NCI-H82 treated with DMSO at 0.1 percent for 48 hours (cell line): ENCODE results near the gene MIEF2.
A peak's percentile ranks its signal among the peaks of the same experiment; 100 is the strongest.

Experiments
- DNase-seq: peaks from one replicate; lab custom pipeline; 2025; ENCODE audit not compliant: unreplicated experiment; lab: John Stamatoyannopoulos, UW

Gene MIEF2

GRCh38 chr17:18234853-18235380 is 25.5 kb upstream of the MIEF2 start:
- DNase-seq: no peak

- no peak for DNase-seq
Measured at GRCh38 chr17:18235743-18236256, 24.7 kb upstream of the MIEF2 start.

DNA sequence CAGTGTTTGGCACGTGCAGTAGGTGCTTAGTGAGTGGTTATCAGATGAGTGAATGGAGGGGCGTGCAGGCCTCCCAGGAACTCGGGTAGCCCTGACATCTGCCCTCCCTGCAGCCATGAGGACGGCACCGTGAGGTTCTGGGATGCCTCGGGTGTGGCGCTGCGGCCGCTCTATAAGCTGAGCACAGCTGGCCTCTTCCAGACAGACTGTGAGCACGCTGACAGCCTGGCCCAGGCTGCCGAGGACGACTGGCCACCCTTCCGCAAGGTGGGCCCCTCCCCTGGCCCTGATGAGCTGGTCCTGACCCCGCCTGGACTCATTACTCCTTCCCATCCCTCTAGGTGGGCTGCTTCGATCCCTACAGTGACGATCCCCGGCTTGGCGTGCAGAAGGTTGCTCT is 24.0 kb upstream of the MIEF2 start:
- DNase-seq: no peak

DNA sequence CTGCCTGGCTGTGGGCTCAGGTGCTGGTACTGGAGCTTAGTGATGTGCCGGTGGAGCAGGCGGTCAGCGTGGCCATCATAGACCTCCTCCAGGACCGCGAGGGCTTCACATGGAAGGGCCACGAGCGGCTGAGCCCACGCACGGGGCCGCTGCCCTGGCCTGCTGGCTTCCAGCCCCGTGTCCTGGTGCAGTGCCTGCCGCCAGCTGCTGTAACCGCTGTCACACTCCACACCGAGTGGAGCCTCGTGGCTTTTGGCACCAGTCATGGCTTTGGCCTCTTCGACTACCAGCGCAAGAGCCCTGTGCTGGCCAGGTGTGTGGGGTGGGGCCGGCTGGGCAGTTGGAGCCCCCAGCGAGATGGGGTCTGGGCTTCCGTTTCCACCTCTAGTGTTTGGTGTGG is 23.0 kb upstream of the MIEF2 start:
- no peak for DNase-seq

DNA sequence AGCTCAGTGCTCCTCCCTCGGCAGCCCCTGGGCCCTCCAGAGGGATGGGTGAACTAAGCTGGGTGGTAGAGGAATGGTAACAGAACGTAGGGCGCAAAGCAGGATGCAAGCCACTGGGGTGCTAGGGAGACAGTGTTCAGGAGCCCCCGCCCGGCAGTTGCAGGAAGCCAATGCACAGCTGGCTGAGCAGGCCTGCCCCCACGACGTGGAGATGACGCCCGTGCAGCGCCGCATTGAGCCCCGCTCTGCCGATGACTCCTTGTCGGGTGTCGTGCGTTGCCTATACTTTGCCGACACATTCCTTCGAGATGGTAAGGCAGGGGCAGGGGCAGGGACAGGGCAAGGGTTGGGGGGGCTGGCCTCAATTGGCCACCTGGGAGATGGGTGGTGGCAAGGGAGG is 22.2 kb upstream of the MIEF2 start:
- no peak for DNase-seq

GRCh38 chr17:18240449-18240848 is 20.0 kb upstream of the MIEF2 start:
- DNase-seq: no peak

DNA sequence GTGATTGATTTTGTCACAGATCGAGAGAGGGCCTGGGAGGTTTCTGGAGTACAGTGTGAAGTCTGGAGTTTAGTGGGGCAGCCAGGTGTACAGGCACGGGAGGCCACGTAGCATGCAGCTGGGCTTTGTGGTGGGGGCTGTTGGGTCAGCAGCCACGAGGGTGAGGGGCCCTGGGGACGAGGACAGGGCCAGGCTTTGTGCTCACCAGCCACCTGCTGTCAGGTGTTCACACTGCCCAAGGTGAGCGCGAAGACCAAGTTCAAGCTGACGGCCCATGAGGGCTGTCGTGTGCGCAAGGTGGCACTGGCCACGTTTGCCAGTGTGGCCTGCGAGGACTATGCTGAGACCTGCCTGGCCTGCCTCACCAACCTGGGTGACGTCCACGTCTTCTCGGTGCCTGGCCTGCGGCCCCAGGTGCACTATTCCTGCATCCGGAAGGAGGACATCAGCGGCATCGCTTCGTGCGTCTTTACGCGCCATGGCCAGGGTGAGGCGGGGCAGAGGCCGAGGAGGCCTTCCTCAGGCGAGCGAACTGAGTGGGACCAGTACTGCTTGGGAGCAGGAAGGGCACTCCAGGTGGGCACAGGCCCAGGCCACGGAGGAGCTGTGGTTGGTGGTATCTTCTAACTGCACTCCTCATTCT is 19.1 kb upstream of the MIEF2 start:
- no peak for DNase-seq

DNA sequence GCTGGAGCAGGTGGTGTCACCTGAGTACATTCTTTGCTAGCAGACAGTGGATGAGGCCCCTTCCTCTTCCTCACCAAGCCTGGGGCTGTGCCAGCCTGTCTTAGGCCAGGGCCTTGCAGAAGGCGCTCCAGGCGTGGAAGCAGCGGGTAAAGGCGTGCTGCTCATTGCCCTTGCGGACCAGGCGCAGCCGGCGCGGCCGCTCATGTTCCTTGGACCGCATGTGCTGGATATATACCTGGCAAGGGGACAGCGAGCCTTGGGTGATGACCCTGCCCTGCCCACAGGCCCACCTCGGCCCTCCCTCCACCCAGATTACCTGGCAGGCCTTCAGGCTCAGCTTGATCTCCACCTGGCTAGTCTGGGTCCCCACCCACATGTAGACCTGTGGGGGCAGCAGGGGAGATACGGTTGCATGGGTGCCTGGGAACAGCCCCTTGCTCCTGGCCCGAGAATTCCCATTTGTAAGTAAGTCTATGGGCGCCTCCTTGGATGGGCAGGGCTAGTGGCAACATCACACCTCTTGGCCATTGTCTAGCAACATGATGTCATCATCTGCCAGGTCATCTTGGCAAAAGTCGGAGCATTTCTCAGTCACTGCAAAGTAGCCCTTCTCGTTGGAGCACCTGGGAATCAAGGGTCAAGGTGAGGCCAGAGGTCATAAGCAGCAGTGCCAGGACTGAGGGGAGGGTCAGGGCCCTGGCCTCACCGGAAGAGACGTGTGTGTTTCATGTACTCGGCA is 15.3 kb upstream of the MIEF2 start:
- DNase-seq: no peak

DNA sequence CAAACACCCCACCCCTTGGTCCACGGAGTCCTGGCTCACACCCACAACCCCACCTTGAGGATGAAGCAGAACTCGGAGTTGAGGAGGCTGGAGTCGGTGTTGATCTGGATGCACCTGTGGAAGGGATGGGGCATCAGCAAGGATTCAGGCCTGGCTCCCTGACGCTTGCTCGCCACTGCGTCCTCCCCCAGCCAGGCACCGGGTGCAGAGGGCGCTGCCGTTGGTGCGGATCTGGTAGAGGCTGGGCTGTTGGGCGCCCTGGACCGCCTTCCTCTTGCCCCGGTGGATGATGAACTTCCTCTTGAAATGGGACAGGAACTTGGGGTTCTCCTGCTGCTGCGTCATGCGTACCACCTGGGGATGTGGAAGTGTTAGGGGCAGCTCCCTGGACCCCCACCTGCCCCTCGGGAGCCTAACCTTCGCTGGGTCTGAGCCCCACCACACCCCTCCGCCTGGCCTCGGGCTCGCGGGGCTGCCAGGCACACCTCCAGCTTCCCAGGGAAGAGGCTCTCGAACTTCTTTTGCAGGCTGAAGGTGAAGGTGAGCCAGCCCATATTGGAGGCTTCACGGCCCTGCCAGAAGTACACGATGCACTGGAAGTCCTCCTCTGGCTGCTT is 14.2 kb upstream of the MIEF2 start:
- DNase-seq: no peak

GRCh38 chr17:18246880-18247612 is 13.4 kb upstream of the MIEF2 start:
- DNase-seq: peak; percentile 55

- DNase-seq: no peak
Measured at GRCh38 chr17:18247613-18248001, 12.9 kb upstream of the MIEF2 start.

DNA sequence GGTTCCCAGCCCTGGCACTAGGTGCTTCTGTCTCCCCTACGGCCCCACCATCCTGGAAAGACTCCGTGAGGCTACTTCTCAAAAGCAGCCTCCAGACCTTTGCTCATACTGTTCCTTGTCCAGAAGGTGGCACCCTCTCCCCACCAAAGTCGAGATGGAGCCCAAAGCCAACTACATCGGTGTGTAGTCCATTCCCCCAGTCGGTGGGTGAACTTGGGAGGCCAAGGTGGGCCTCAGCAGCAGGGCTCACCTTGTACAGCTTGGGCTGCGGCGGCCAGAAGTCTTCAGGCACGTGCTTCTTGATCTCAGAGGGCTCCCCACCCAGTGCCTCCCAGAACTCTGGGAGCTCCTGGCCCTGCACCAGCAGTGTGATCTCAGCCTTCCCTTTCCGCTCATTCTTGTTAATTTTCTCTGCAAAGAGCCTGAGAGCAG is 12.1 kb upstream of the MIEF2 start:
- DNase-seq: peak; percentile 76

GRCh38 chr17:18248811-18249210 is 11.7 kb upstream of the MIEF2 start:
- DNase-seq: no peak

DNA sequence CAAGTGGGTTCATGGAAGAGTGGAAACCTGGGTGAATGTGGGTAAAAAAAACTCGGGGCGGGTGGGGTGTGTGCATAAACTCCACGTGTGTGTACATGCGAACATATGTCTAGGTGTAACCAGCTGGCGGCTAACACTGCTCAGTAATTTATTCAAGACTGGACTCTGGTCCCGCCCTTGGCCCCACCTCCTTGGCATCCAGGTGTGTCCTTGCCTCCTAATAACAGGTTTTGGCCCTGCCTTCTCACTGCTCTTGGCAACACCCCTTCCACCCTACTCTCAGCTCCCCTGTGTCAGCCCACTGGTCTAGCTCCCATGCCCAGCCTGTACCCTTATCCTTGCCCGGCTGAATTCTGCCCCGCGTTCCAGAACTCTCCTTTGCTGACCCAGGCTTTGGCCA is 10.2 kb upstream of the MIEF2 start:
- no peak for DNase-seq

DNA sequence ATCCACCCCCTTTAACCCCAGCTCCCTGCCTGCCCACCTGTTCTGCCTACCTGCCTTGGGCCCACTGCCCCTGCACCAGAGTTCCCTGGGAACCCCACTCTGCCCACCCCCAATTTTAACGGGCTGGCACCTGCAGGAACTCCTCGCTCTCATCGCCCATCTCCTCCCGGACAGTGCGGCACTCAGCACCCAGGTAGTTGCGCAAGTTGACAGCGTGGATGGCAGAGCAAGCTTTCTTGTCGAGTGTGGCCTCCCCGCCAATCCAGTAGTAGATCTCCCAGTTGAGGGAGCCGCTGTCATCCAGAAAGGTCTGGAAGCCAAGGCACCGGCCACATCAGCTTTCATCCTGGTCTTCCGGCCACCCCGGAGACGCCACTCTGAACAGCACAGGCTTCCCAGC is 9.8 kb upstream of the MIEF2 start:
- no peak for DNase-seq

DNA sequence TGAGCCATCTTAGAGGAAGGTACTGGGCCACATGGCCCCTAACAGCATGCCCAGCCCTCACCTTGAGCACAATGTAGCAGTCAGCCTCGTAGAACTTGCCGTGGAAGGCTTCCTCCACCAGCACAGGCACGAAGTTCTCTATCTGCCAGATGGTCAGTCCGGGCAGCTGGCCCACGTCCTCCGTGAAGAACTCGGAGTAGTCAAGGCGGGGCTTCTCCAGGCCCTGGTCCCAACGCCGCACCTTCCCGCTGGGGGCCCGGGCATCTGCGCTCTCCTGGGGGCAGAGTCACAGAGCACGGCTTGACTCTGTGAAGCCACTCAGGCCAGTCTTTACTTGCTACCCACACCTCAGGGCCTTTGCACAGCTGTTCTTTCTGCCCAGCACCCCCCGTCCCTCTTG is 9.3 kb upstream of the MIEF2 start:
- no peak for DNase-seq

GRCh38 chr17:18252160-18252559 is 8.3 kb upstream of the MIEF2 start:
- DNase-seq: no peak

DNA sequence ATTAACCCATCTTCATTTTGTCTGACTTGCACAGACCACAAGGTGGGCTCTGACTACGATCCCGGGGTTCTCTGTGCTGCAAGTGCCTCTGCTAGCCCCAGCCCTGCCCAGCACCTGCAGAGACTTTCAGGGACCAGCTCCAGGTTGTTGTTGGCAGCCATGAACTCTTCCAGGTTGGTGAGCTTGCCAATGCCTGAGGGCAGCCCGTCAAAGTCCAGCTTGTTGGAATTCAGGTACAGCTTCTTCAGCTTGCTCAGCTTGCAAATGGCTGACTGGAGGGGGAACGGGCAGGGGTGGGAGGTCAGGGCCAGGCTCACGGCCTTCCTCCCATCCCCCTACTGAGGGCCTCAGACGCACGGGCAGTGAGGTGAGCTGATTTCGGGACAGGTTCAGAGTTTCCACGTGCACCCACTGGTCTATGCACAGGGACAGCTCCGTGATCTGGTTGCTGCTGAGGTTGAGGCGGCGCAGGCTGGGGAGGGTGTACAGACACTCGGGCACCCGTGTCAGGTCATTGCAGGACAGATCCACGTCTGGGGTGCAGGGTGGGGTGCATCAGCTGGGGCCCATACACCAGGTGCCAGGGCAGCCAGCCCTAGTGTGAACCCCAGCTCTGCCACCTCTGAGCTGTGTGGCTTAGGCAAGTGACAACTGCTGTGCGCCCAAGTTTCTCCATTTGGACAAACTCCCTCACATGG is 7.1 kb upstream of the MIEF2 start:
- DNase-seq: no peak

DNA sequence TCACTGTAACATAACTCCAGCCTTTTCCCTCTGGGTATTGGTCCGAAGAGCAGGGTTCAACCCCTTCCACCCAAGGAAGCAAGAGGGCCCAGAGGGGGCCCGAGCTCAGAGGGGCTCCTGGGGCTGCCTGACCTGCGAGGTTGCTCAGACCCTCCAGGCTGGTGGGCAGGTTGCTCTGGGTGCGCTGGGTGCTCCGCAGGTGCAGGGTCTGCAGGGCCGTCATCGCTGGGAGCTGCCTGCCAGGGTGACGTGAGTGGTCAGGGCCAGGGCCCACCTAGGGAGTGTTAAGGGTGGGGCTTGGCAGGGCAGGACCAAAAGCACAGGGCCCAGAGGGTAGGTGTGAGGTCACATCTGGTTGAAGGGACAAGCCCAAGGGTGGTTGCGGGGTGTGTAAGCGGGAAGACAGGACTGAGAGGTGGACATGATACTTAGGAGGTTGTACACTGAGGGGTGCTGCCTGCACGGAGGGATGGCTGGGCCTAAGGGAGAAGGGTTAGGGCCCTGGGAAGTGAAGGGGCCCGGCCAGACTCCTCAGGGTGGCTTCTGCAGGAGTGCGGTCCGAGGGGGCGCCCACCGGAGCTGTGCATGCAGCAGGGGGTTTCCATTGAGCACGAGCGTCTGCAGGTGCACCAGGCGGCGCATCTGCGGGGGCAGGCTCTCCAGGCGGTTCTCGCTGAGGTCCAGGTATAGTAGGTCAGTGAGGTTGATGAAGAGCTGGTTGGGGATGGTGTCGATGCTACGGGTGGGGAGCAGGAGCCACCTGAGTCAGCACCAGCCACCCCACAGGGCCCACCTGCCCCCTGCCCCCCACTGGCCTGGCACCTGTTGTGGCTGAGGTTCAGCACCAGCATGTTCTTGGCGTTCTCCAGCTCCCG is 6.3 kb upstream of the MIEF2 start:
- DNase-seq: no peak
